H7 (cell line): Measurements from ENCODE around the gene SLC8B1. TPM values are rescaled to one million over a fixed set of nuclear protein-coding genes. Genes with fewer than 3 reads are reported as not detected.

ENCODE experiments used
- DNase-seq: peaks from one replicate; pipeline ENCODE4 v3.0.0; 2012
- H3K27me3 ChIP-seq: 2 replicates; pipeline ENCODE4 v1.6.0; 2011; ENCODE audit warnings: mild to moderate bottlenecking, low read length; ENCODE audit not compliant: control insufficient read depth, insufficient read depth
- H3K36me3 ChIP-seq: replicated peaks from 2 replicates; pipeline ENCODE4 v1.5.1; 2011; ENCODE audit warnings: low read length; ENCODE audit not compliant: control insufficient read depth, insufficient read depth
- H3K4me3 ChIP-seq: 2 replicates; pipeline ENCODE4 v1.5.1; 2011; ENCODE audit warnings: low read depth, mild to moderate bottlenecking, control low read depth, low read length, moderate library complexity; ENCODE audit not compliant: insufficient read depth
- total RNA-seq: library from RNA; depleted of rRNA; stranded (reverse); fragments of >200 nt; shearing (Covaris generic); gene quantifications from 2 replicates; pipeline ENCODE4 v1.2.3, GENCODE V29; 2014

SLC8B1 gene
- total RNA-seq, 1 experiment from 2014 or later: 10.7 TPM

DNA sequence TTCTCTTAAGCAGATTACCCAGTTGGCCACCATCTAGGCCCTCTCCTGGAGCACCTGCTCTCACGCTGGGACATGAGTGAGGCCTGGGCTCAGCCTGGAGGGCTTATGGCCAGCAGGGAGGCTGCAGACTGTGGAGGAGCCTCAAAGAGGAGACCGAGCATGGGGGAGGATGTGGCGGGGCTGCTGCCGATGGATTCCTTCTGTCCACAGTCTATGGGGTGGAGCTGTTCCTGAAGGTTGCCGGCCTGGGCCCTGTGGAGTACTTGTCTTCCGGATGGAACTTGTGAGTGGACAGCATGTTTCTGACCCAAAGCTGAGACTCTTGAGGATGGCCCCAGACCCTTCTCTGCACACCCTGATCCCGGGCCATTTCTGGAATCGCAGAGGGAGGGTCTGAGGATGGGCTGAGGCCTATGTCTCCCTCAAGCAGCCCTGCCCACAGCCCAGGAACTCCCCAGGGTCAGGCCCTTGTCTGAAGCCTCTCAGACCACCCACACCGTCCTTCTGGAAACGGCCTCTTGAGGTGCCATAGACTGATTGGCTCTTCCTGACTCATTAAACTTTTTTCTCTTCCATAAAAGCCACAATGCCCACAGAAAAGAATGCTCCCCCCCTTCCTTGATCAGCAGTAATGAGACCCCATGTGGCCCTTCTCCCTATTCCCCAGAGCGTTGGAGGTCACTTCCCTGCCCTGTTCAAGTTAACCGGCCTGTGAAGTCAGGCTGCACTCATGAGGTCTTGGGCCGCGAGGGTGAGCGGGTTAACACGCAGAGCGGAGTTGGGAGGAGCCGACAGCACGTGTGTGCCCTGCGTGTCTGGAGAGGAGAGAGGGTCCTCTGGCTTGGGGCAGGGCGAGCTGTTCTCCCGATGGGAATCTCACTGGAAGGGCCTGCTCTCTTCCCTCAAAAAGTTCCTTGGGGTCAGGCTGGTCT, 49.0 kb downstream of the SLC8B1 start:
- no peak for DNase-seq
- Histone ChIP-seq H3K27me3 (no peaks in the 10 kb centered on the region), H3K36me3 (peaks cover 5% of the 10 kb centered on the region), H3K4me3 (no peak overlapping the region)

- H3K4me3 ChIP-seq: no peak overlapping the region
- no peaks in the 10 kb centered on the region for H3K27me3 ChIP-seq
- peaks cover 3% of the 10 kb centered on the region for H3K36me3 ChIP-seq
- DNase-seq: no peak
These were observed 50.2 kb downstream of the SLC8B1 start for GRCh38 chr12:113284751-113285150.

- no peak overlapping the region for H3K4me3 ChIP-seq
- H3K27me3 ChIP-seq: no peaks in the 10 kb centered on the region
- H3K36me3 ChIP-seq: peaks cover 5% of the 10 kb centered on the region
- DNase-seq: no peak
These were observed 56.3 kb downstream of the SLC8B1 start for GRCh38 chr12:113278633-113279032.

DNA sequence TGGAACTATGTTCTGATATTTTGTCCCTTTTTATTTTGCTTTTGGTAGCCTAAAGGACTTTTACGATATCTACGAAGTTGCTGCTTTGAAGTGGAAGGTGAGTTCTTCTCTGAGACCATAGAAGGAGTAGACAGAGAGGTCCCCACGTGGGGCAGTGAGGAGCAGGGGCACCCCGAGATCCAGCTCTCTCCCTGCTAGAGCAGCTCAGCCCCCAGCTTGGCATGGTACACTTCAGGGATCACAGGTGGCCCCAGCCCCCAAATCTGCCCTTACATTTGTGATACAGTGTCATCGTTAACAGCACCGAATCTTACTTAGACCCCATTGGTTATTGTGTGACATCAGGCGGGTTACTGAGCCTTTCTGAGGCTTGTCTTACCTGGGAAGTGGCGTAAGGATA, 56.8 kb downstream of the SLC8B1 start:
- H3K27me3 ChIP-seq: no peaks in the 10 kb centered on the region
- H3K36me3 ChIP-seq: peaks cover 5% of the 10 kb centered on the region
- no peak overlapping the region for H3K4me3 ChIP-seq
- no peak for DNase-seq

DNA sequence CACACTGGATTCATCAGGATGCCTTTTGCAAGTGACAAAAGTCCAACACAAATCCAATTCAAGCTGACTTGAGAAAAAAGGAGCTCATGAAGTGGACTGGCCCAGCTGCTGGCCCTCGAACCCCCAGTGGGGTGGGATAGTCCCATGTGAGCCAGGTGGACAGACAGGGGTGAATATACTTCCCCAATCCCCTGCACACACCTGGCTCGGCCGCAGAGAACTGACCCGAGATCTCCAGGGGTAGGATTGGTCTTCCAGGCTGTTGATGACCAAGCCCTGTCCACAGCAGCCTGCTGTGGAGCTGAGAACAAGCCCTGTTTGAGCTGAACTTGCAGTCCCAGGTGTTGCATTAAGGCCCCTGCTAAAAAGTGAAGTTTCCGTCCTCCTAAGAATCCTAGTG, 57.4 kb downstream of the SLC8B1 start:
- Histone ChIP-seq H3K36me3 (peaks cover 5% of the 10 kb centered on the region), H3K27me3 (no peaks in the 10 kb centered on the region), H3K4me3 (no peak overlapping the region)
- DNase-seq: no peak

DNA sequence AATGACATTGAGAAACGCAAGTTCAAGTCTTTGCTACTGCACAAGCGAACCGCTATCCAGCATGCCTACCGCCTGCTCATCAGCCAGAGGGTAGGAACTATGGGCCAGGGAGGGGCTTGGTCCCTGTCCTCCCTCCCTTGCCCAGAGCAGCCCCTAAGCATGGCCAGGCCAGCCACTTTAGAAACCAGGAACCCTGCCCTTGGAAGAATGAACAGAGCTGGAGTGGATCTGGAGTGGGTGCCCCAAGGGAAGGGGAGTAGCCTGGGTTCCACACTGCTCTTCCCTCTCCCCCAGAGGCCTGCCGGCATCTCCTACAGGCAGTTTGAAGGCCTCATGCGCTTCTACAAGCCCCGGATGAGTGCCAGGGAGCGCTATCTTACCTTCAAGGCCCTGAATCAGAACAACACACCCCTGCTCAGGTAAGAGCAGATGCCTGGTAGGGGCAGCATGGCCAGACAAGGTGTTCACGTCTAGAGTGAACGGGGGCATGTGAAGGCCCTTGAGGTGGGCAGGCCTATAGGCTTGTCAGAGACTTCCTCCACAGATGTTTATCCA, 57.9 kb downstream of the SLC8B1 start:
- no peaks in the 10 kb centered on the region for H3K27me3 ChIP-seq
- peak; percentile 30 for DNase-seq

DNA sequence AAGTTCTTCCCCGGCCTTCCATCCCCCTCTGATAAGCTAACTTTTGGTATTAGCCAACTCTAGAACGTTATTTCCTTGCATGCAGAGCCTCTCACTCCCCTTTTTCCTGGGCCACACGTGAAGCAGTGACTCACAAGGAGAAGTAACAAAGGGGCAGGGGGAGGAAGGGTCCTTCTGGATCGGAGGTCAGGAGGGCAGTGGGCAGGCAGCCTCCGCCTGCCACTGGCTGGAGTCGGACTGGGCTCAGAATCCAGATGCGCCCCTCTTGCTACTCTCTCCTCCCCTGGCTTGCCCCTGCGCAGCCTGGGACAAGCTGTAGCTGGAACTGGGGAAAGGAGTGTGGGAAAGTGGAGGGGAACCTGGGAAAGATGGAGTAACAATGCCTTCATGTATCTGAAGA, 58.6 kb downstream of the SLC8B1 start:
- no peak overlapping the region for H3K4me3 ChIP-seq
- H3K36me3 ChIP-seq: peaks cover 6% of the 10 kb centered on the region
- H3K27me3 ChIP-seq: no peaks in the 10 kb centered on the region
- peak; percentile 46 for DNase-seq

More for the DNA sequence above, 57.9 kb downstream of the SLC8B1 start:
- H3K4me3 ChIP-seq: no peak overlapping the region
- H3K36me3 ChIP-seq: peaks cover 6% of the 10 kb centered on the region

GRCh38 chr12:113274848-113275247, 60.1 kb downstream of the SLC8B1 start:
- Histone ChIP-seq H3K4me3 (no peak overlapping the region), H3K27me3 (no peaks in the 10 kb centered on the region), H3K36me3 (peaks cover 6% of the 10 kb centered on the region)
- no peak for DNase-seq

GRCh38 chr12:113273053-113273725, 61.7 kb downstream of the SLC8B1 start:
- H3K36me3 ChIP-seq: peaks cover 9% of the 10 kb centered on the region

GRCh38 chr12:113271853-113272561, 62.9 kb downstream of the SLC8B1 start:
- peaks cover 11% of the 10 kb centered on the region for H3K36me3 ChIP-seq
- peak; percentile 61 for DNase-seq
- H3K27me3 ChIP-seq: no peaks in the 10 kb centered on the region
- H3K4me3 ChIP-seq: no peak overlapping the region

More at GRCh38 chr12:113273053-113273725, 61.7 kb downstream of the SLC8B1 start:
- peak; percentile 49 for DNase-seq
- no peaks in the 10 kb centered on the region for H3K27me3 ChIP-seq
- H3K4me3 ChIP-seq: no peak overlapping the region

DNA sequence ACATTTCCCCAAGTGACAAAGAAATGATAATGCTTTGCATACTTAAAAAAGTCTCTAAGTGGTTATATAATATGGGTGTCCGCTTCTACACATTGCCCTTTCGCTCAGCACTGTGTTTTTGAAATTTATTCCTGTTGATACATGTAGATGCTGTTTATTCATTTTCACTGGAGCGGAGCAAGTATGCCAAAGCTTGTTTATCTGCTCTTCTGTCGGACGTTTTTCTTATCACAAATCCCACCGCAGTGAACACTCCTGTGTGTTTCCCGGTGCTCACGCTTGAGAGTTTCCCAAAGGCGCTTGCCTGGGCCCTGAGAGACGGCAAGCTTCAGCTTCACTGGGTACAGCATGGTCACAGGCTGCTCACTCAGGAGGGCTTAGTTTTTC, 63.5 kb downstream of the SLC8B1 start:
- no peak for DNase-seq
- no peak overlapping the region for H3K4me3 ChIP-seq
- peaks cover 8% of the 10 kb centered on the region for H3K36me3 ChIP-seq
- no peaks in the 10 kb centered on the region for H3K27me3 ChIP-seq

GRCh38 chr12:113270709-113271009, 64.2 kb downstream of the SLC8B1 start:
- Histone ChIP-seq H3K4me3 (no peak overlapping the region), H3K27me3 (no peaks in the 10 kb centered on the region), H3K36me3 (peaks cover 7% of the 10 kb centered on the region)
- no peak for DNase-seq

- Histone ChIP-seq H3K27me3 (no peaks in the 10 kb centered on the region), H3K4me3 (no peak overlapping the region), H3K36me3 (peaks cover 7% of the 10 kb centered on the region)
- no peak for DNase-seq
These were observed 65.5 kb downstream of the SLC8B1 start for GRCh38 chr12:113269257-113269943.

GRCh38 chr12:113268621-113269020, 66.3 kb downstream of the SLC8B1 start:
- no peak overlapping the region for H3K4me3 ChIP-seq
- no peak for DNase-seq
- peaks cover 6% of the 10 kb centered on the region for H3K36me3 ChIP-seq
- H3K27me3 ChIP-seq: no peaks in the 10 kb centered on the region
